Skeletal muscle cell (primary cell): ENCODE measurements around the gene COL3A1.

ENCODE experiments used
- DNase-seq: peaks from one replicate; pipeline ENCODE4 v3.0.0-alpha.2; 2010; ENCODE audit warnings: low read depth
- H3K4me3 ChIP-seq: 2 replicates; pipeline ENCODE4 v1.5.1; 2011; ENCODE audit warnings: low read depth, mild to moderate bottlenecking, control low read depth, low read length, moderate library complexity

The COL3A1 gene

DNA sequence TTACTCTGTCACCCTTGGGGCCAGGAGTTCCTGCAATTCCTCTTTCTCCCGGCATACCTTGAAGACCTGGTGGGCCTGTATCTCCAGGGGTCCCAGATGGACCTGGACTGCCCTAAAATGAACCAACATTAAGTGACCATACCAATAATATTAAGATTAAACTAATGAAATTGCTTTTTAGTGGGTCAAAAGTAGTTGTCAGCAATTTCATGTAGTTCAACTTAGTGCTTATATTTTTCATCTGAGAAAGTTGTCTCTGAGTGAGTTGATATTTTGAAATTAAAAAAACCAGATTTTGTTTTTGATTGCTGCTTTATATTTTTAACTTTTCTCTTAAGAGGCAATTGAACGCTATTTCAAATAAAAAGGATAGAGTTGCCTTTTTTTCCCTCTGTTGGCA lies 83.1 kb downstream of the COL3A1 start:
- H3K4me3 ChIP-seq: no peak overlapping the region

DNA sequence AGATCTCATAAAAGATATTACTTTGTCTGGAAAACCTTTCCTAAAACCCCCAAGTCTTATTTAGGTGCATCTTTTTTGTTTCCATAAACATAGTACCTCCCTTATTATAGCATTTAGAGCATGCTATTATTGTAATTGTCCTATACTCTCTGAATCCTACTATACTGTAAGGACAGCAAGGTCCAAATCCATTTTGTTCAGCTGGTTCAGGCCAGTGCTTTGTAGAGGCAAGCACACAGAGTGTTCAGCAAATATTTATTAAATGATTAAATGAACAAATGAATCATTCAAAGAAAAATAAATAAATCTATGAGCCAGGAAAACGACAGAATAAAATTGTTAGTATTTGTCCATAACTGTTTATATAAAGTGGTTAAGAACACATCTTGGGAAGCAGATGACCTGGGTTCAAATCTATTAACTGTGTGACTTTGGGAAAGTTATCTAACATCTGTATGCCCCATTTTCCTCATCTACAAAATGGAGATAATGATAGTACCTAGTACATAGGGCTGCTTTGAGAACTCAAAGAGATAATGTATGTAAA lies 86.0 kb downstream of the COL3A1 start:
- DNase-seq: no peak
- H3K4me3 ChIP-seq: no peak overlapping the region

More for the DNA sequence above, 83.1 kb downstream of the COL3A1 start:
- DNase-seq: no peak
